ENCODE measurements around the gene SPC24. TPM values are rescaled to one million over a fixed set of nuclear protein-coding genes. Genes with fewer than 3 reads are reported as not detected.

SPC24 gene
- 39.7 and 44.5 TPM in 2 replicates for total RNA-seq

- no peak for TF ChIP-seq CTCF (IDR thresholded peaks at IDR 0.05; ENCODE audit: insufficient read depth, low read depth, low read length)
- DNase-seq (ENCODE audit: low read depth) = peak; percentile 99
- H3K4me3 ChIP-seq (ENCODE audit: low read depth, low read length) = peak within 1 kb of the TSS; percentile 85
These were observed at the start of gene SPC24 for GRCh38 chr19:11155373-11156120. Gene SPC24, minus strand, starts transcription at chr19:11155782. Its CDS starts 6 bp downstream, at chr19:11155776.

GRCh38 chr19:11204943-11205349 is 49.4 kb upstream of the SPC24 start:
- TF ChIP-seq CTCF (IDR thresholded peaks at IDR 0.05; ENCODE audit: insufficient read depth, low read depth, low read length) = no peak
- H3K4me3 ChIP-seq (ENCODE audit: low read depth, low read length) = no peak overlapping the region
- no peak for DNase-seq (ENCODE audit: low read depth)

- TF ChIP-seq CTCF (IDR thresholded peaks at IDR 0.05; ENCODE audit: insufficient read depth, low read depth, low read length) = no peak
- no peak for DNase-seq (ENCODE audit: low read depth)
- H3K4me3 ChIP-seq (ENCODE audit: low read depth, low read length) = no peak overlapping the region
These were observed 48.6 kb upstream of the SPC24 start for GRCh38 chr19:11204076-11204602.

GRCh38 chr19:11203194-11204075 is 47.9 kb upstream of the SPC24 start:
- peak; percentile 88 for TF ChIP-seq CTCF (IDR thresholded peaks at IDR 0.05; ENCODE audit: insufficient read depth, low read depth, low read length)
- DNase-seq (ENCODE audit: low read depth) = peak; percentile 95
- H3K4me3 ChIP-seq (ENCODE audit: low read depth, low read length) = no peak overlapping the region

- TF ChIP-seq CTCF (IDR thresholded peaks at IDR 0.05; ENCODE audit: insufficient read depth, low read depth, low read length) = no peak
- H3K4me3 ChIP-seq (ENCODE audit: low read depth, low read length) = no peak overlapping the region
- no peak for DNase-seq (ENCODE audit: low read depth)
These were observed 47.1 kb upstream of the SPC24 start for GRCh38 chr19:11202488-11203193.

GRCh38 chr19:11201791-11202190 is 46.2 kb upstream of the SPC24 start:
- H3K4me3 ChIP-seq (ENCODE audit: low read depth, low read length) = no peak overlapping the region
- no peak for DNase-seq (ENCODE audit: low read depth)
- TF ChIP-seq CTCF (IDR thresholded peaks at IDR 0.05; ENCODE audit: insufficient read depth, low read depth, low read length) = no peak
